Colonic mucosa (tissue), 4 donors: Measurements from ENCODE around the gene CDCP1. TPM values are rescaled to one million over a fixed set of nuclear protein-coding genes. Genes with fewer than 3 reads are reported as not detected.

Experiments
- DNase-seq: peaks from one replicate; pipeline ENCODE4 v3.0.0-alpha.2; 2020
- H3K27ac ChIP-seq: fragments of 200-600 bp; one replicate; pipeline ENCODE4 v1.8.0; 2021
- H3K27me3 ChIP-seq: fragments of 200-600 bp; one replicate; pipeline ENCODE4 v1.8.0; 2021
- H3K36me3 ChIP-seq: fragments of 200-600 bp; one replicate; pipeline ENCODE4 v1.8.0; 2021
- H3K4me1 ChIP-seq: fragments of 200-600 bp; one replicate; pipeline ENCODE4 v1.8.0; 2021; ENCODE audit warnings: mild to moderate bottlenecking
- H3K4me3 ChIP-seq: fragments of 200-600 bp; one replicate; pipeline ENCODE4 v1.8.0; 2021
- H3K9ac ChIP-seq, 2 donors: one replicate each; pipeline ENCODE4 v1.7.0; 2013; ENCODE audit warnings: control low read depth in 2 of 2, low read depth in 2 of 2, low read length in 2 of 2
- H3K9me3 ChIP-seq: fragments of 200-600 bp; one replicate; pipeline ENCODE4 v1.8.0; 2021
- intact Hi-C: fragments of 100-400 bp; cut with DNase I; formaldehyde crosslinking; loops from one replicate; pipeline ENCODE4 v1.14.1; 2022
- total RNA-seq, 2 donors: library from RNA; stranded (reverse); fragmentation: NEBNext Ultra II Directional in 1 of 2; extraction: Animal tissue kit (Norgen Biotek cat#: 25700) in 1 of 2; gene quantifications; one replicate each; pipeline ENCODE4 v1.2.1, GENCODE V29; 2021
- TF ChIP-seq, protein P1 (sequence below): fragments of 200-600 bp; IDR thresholded peaks from one replicate; pipeline ENCODE4 v1.8.0; 2022; ENCODE audit warnings: antibody characterized with exemption, mild to moderate bottlenecking
- donor health status: healthy.
- donor health status: DM: no; HTN: no; CAD: no.
- donor health status: DM: no; HTN: no; CAD: no.

Gene CDCP1
- total RNA-seq, 2 donors from 2014 or later = 84.5 to 107 TPM

DNA sequence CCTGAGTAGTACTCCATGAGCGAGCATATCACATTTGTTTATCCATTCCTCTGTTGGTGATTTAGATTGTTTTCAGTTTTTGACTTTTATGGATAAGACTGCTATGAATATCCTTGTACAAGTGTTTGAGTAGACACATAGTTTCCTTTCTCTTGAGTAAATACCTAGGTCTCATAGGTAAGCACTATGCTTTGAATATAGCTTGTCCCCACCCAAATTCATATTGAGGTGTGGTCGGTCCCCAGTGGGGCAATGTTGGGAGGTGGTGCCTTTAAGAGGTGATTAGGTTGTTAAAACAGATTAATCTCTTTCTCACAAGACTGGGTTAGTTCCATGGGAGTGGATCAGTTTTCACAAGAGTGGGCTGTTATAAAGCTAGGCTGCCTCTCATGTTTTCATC is 42.8 kb downstream of the CDCP1 start:
- Histone ChIP-seq H3K27me3 (no peaks in the 10 kb centered on the region), H3K4me1 (no peaks in the 10 kb centered on the region), H3K4me3 (no peak overlapping the region), H3K36me3 (no peaks in the 10 kb centered on the region), H3K27ac (peak overlapping the region; percentile 35), H3K9ac (no peak overlapping the region), H3K9me3 (no peaks in the 10 kb centered on the region)
- TF ChIP-seq, protein P1, sequence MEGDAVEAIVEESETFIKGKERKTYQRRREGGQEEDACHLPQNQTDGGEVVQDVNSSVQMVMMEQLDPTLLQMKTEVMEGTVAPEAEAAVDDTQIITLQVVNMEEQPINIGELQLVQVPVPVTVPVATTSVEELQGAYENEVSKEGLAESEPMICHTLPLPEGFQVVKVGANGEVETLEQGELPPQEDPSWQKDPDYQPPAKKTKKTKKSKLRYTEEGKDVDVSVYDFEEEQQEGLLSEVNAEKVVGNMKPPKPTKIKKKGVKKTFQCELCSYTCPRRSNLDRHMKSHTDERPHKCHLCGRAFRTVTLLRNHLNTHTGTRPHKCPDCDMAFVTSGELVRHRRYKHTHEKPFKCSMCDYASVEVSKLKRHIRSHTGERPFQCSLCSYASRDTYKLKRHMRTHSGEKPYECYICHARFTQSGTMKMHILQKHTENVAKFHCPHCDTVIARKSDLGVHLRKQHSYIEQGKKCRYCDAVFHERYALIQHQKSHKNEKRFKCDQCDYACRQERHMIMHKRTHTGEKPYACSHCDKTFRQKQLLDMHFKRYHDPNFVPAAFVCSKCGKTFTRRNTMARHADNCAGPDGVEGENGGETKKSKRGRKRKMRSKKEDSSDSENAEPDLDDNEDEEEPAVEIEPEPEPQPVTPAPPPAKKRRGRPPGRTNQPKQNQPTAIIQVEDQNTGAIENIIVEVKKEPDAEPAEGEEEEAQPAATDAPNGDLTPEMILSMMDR = no peak
- intact Hi-C loops = no loop called here
- DNase-seq = no peak

DNA sequence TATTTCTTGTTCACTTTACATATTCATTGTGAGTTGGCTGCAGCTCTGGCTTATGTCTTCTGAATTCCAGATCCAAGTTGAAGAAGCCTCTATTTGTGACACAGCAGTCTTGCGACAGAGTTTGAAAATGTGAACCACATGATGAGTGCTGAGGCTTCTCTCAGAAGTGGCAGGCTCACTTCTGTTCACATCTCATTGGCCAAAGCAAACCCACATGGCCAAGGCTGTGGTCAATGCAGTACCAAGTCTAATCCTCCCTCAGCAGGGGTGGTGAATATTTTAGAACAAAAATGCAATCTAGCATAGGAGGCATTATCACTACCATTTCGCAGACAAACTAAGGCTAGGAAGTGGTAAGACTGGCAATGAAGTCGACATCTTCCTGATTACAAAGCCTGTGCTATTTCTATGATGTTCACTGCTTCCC is 45.2 kb downstream of the CDCP1 start:
- Histone ChIP-seq H3K9me3 (no peaks in the 10 kb centered on the region), H3K4me1 (no peaks in the 10 kb centered on the region), H3K27me3 (no peaks in the 10 kb centered on the region), H3K36me3 (no peaks in the 10 kb centered on the region), H3K4me3 (no peak overlapping the region), H3K27ac (no peak overlapping the region), H3K9ac (no peak overlapping the region)
- DNase-seq = no peak
- intact Hi-C loops = no loop called here
- TF ChIP-seq, protein P1 = no peak

DNA sequence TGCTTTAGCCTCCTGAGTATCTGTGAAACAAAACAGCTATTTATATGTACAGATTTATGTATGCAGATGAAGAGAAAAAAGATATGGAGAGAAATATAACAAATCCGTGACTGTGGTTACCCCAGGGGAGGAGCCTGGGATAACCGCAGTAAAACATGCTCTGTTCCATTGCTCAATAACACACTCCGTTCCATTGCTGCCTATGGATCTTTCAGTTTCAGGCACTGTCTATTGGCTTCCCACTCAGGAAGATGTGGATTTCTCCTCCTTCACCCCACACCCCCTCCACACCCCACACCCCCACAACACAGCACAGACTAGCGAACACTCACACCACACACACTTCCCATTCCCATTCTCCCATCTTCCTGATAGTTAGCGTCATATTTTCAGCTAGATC is 47.9 kb downstream of the CDCP1 start:
- Histone ChIP-seq H3K36me3 (no peaks in the 10 kb centered on the region), H3K27ac (no peak overlapping the region), H3K9me3 (no peaks in the 10 kb centered on the region), H3K9ac (no peak overlapping the region), H3K4me1 (peaks cover 5% of the 10 kb centered on the region), H3K27me3 (no peaks in the 10 kb centered on the region), H3K4me3 (no peak overlapping the region)
- no peak for DNase-seq
- intact Hi-C loops = no loop called here
- TF ChIP-seq, protein P1 = no peak

DNA sequence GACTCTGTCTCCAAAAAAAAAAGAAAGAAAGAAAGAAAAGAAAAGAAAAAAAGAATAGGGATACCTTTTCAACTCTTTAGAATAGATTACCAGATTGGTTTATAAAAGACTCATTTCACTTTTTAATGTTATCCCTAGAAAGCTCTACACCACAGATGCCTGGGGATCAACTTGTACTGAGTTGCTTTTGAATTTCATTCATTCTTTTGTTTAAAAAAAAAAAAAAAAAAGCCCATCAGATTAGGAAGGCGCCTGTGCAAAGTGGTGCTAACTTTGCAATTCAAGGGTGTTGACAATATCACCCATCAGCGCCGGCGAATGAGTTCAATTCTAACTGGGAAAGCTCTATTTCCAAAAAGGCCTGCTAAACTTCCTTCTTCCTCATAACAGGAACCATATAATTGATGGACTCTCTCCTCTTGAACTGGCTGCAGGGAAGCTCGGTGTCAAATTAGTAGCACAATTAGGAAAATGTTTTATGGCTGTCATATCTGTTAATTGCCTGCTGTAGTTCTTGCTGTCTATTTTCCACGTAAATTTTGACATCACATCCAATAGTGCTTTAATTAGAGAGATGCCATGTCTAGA is 48.8 kb downstream of the CDCP1 start:
- no peaks in the 10 kb centered on the region for H3K36me3 ChIP-seq
- no peak overlapping the region for H3K4me3 ChIP-seq
- H3K9me3 ChIP-seq = no peaks in the 10 kb centered on the region
- no peaks in the 10 kb centered on the region for H3K27me3 ChIP-seq
- H3K4me1 ChIP-seq = peaks cover 10% of the 10 kb centered on the region
- H3K27ac ChIP-seq = no peak overlapping the region
- H3K9ac ChIP-seq = no peak overlapping the region
- no peak for DNase-seq
- intact Hi-C loops = no loop called here
- TF ChIP-seq, protein P1 = no peak

DNA sequence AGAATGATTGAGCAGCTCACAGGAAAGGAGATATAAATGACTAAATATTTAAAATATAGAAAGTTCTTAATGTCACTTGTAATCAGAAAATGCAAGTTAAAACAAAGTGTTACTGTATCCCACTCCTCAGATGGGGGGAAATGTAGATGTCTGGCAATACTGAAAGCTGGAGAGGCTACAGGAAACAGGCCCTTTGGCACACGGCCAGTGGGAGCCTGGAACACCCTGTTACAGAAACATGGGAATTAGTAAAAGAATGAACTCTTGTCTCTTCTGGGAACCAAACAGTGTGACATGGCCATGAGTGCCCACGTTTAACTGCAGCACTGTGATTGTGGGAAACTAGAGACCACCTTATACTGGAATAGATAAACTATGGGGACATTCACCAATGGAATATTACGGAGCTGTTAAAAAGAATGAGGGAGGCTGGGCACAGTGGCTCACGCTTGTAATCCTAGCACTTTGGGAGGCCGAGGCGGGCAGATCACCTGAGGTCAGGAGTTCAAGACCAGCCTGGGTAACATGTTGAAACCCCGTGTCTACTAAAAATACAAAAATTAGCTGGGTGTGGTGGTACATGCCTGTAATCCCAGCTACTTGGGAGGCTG is 50.2 kb downstream of the CDCP1 start:
- no peak overlapping the region for H3K4me3 ChIP-seq
- intact Hi-C loops = no loop called here
- peaks cover 2% of the 10 kb centered on the region for H3K36me3 ChIP-seq
- TF ChIP-seq, protein P1 = no peak
- peaks cover 15% of the 10 kb centered on the region for H3K4me1 ChIP-seq
- H3K27ac ChIP-seq = no peak overlapping the region
- H3K27me3 ChIP-seq = no peaks in the 10 kb centered on the region
- no peaks in the 10 kb centered on the region for H3K9me3 ChIP-seq
- DNase-seq = no peak
- H3K9ac ChIP-seq = no peak overlapping the region
